ENCODE data around the gene SLC29A4. TPM values are rescaled to one million over a fixed set of nuclear protein-coding genes. Genes with fewer than 3 reads are reported as not detected.

SLC29A4 gene
- total RNA-seq, 4 donors from 2014 or later, result 1.7 to 5.4 (median 3.6) TPM

GRCh38 chr7:5334671-5335070 lies 51.9 kb downstream of the SLC29A4 start:
- Histone ChIP-seq H3K36me3 (peaks cover 0 to 48% of the 10 kb centered on the region in 2 donors), H3K4me3 (no peak overlapping the region), H3K27ac (no peak overlapping the region), H3K9me3 (no peaks in the 10 kb centered on the region), H3K27me3 (no peaks in the 10 kb centered on the region), H3K4me1 (no peaks in the 10 kb centered on the region)
- DNase-seq, result no peak
- in situ Hi-C loops (cut with MboI; ENCODE audit: low sequenced_read_pairs in 4 of 4), result no loop called here
- intact Hi-C loops (cut with DNase I; ENCODE audit: low total_unique reads), result no loop called here
- no peak for TF ChIP-seq CTCF (IDR thresholded peaks at IDR 0.05 in 4 of 5, conservative IDR thresholded peaks at IDR 0.05 in 1 of 5)
- TF ChIP-seq POLR2A (IDR thresholded peaks at IDR 0.05), result no peak
- ATAC-seq, result no peak

GRCh38 chr7:5337047-5337446 lies 54.3 kb downstream of the SLC29A4 start:
- no peak for TF ChIP-seq POLR2A (IDR thresholded peaks at IDR 0.05)
- TF ChIP-seq CTCF (IDR thresholded peaks at IDR 0.05 in 4 of 5, conservative IDR thresholded peaks at IDR 0.05 in 1 of 5), result no peak
- DNase-seq (no peak), ATAC-seq (no peak)
- in situ Hi-C loops (cut with MboI; ENCODE audit: low sequenced_read_pairs in 4 of 4) (no loop called here), intact Hi-C loops (cut with DNase I; ENCODE audit: low total_unique reads) (no loop called here)
- Histone ChIP-seq H3K36me3 (peaks cover 0 to 41% of the 10 kb centered on the region in 2 donors), H3K9me3 (no peaks in the 10 kb centered on the region), H3K27ac (no peak overlapping the region), H3K4me3 (no peak overlapping the region), H3K27me3 (no peaks in the 10 kb centered on the region), H3K4me1 (no peaks in the 10 kb centered on the region)

- TF ChIP-seq POLR2A (IDR thresholded peaks at IDR 0.05), result no peak
- TF ChIP-seq CTCF (IDR thresholded peaks at IDR 0.05 in 4 of 5, conservative IDR thresholded peaks at IDR 0.05 in 1 of 5), result no peak
- intact Hi-C loops (cut with DNase I; ENCODE audit: low total_unique reads), result no loop called here
- Histone ChIP-seq H3K4me3 (no peak overlapping the region), H3K27me3 (no peaks in the 10 kb centered on the region), H3K27ac (no peak overlapping the region), H3K9me3 (no peaks in the 10 kb centered on the region), H3K4me1 (no peaks in the 10 kb centered on the region), H3K36me3 (peaks cover 9 to 65% of the 10 kb centered on the region in 2 donors)
- no peak for DNase-seq
- in situ Hi-C loops (cut with MboI; ENCODE audit: low sequenced_read_pairs in 4 of 4), result no loop called here
- no peak for ATAC-seq
Observed at GRCh38 chr7:5339955-5340354, 57.2 kb downstream of the SLC29A4 start.

GRCh38 chr7:5342631-5343030 lies 59.9 kb downstream of the SLC29A4 start:
- DNase-seq (no peak), ATAC-seq (no peak)
- no peaks in the 10 kb centered on the region for H3K27me3 ChIP-seq
- no peak overlapping the region for H3K27ac ChIP-seq
- H3K9me3 ChIP-seq, result no peaks in the 10 kb centered on the region
- intact Hi-C loops (cut with DNase I; ENCODE audit: low total_unique reads), result no loop called here
- H3K36me3 ChIP-seq, result peaks cover 9 to 65% of the 10 kb centered on the region in 2 donors
- H3K4me3 ChIP-seq, result no peak overlapping the region
- no peaks in the 10 kb centered on the region for H3K4me1 ChIP-seq
- TF ChIP-seq POLR2A (IDR thresholded peaks at IDR 0.05) (no peak), CTCF (IDR thresholded peaks at IDR 0.05 in 4 of 5, conservative IDR thresholded peaks at IDR 0.05 in 1 of 5) (no peak)
- in situ Hi-C loops (cut with MboI; ENCODE audit: low sequenced_read_pairs in 4 of 4), result no loop called here

GRCh38 chr7:5343884-5344283 lies 61.1 kb downstream of the SLC29A4 start:
- Histone ChIP-seq H3K36me3 (peaks cover 9 to 59% of the 10 kb centered on the region in 2 donors), H3K27ac (no peak overlapping the region), H3K9me3 (no peaks in the 10 kb centered on the region), H3K4me3 (no peak overlapping the region), H3K4me1 (no peaks in the 10 kb centered on the region), H3K27me3 (no peaks in the 10 kb centered on the region)
- ATAC-seq (no peak), DNase-seq (no peak)
- intact Hi-C loops (cut with DNase I; ENCODE audit: low total_unique reads), result no loop called here
- in situ Hi-C loops (cut with MboI; ENCODE audit: low sequenced_read_pairs in 4 of 4), result no loop called here
- TF ChIP-seq POLR2A (IDR thresholded peaks at IDR 0.05) (no peak), CTCF (IDR thresholded peaks at IDR 0.05 in 4 of 5, conservative IDR thresholded peaks at IDR 0.05 in 1 of 5) (no peak)

Measured in gastrocnemius medialis (tissue), 4 donors.